Measurements from ENCODE around the gene PIGP.
A peak's percentile ranks its signal among the peaks of the same experiment; 100 is the strongest.
"Not testable (repeated sequence)": the region's sequence is repeated elsewhere in the genome, so short reads cannot be mapped to it uniquely, and the experiment has no call there.

Gene PIGP

GRCh38 chr21:37041706-37042271 lies 31.1 kb downstream of the PIGP start:
- no peak for DNase-seq (ENCODE audit: low spot score)

GRCh38 chr21:37040212-37040611 lies 32.7 kb downstream of the PIGP start:
- no peak for DNase-seq (ENCODE audit: low spot score)

GRCh38 chr21:37039411-37040075 lies 33.3 kb downstream of the PIGP start:
- DNase-seq (ENCODE audit: low spot score): no peak

GRCh38 chr21:37036177-37036576 lies 36.7 kb downstream of the PIGP start:
- DNase-seq (ENCODE audit: low spot score): no peak

- DNase-seq (ENCODE audit: low spot score): not testable (repeated sequence)
Measured at GRCh38 chr21:37034394-37034793, 38.5 kb downstream of the PIGP start.

DNA sequence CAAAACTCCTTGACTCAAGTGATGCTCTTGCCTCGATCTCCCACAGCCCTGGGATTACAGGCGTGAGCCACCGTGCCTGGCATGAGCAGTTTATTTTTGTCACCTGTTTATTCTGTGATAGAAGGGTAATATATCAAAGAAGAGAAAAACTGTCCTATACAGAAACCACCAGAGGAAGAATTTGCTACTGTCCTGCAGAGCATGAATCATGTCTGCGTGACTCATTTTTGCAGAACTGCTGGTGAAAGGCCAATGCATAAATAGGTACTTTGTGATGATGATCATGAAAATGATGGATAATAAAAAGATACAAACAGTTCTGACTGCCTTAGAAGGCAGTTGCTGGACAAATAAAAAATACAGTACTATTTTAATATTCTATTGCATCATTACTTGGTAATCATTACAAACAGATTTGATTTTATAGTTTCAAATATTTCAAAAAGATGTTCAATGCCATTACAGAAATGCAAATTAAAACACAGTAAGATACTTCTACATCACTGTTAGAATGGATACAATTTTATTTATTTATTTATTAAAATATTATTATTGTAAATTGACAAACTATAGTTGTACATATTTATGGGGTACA lies 39.9 kb downstream of the PIGP start:
- peak; percentile 50 for DNase-seq (ENCODE audit: low spot score)

GRCh38 chr21:37032293-37032692 lies 40.6 kb downstream of the PIGP start:
- DNase-seq (ENCODE audit: low spot score): no peak

- DNase-seq (ENCODE audit: low spot score): no peak
Measured at GRCh38 chr21:37030864-37031263, 42.0 kb downstream of the PIGP start.

DNA sequence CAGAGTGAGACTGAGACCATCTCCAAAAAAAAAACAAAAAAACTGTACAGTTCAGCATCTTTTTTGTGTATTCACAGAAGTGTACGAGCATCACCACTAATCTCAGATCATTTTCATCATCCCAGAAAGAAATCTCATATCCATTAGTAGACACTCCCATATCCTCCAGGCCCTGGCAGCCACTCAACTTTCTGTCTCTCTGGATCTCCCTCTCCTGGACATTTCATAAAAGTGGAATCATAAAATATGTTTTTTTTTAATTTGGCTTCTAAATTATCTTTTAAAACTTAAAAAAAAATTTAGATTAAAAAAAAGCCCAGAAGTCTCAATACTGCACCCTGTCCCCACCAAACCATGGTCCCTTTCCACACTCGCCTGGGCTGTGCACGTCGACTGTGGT lies 44.3 kb downstream of the PIGP start:
- no peak for DNase-seq (ENCODE audit: low spot score)

- DNase-seq (ENCODE audit: low spot score): no peak
Measured at GRCh38 chr21:37026499-37026898, 46.4 kb downstream of the PIGP start.

DNA sequence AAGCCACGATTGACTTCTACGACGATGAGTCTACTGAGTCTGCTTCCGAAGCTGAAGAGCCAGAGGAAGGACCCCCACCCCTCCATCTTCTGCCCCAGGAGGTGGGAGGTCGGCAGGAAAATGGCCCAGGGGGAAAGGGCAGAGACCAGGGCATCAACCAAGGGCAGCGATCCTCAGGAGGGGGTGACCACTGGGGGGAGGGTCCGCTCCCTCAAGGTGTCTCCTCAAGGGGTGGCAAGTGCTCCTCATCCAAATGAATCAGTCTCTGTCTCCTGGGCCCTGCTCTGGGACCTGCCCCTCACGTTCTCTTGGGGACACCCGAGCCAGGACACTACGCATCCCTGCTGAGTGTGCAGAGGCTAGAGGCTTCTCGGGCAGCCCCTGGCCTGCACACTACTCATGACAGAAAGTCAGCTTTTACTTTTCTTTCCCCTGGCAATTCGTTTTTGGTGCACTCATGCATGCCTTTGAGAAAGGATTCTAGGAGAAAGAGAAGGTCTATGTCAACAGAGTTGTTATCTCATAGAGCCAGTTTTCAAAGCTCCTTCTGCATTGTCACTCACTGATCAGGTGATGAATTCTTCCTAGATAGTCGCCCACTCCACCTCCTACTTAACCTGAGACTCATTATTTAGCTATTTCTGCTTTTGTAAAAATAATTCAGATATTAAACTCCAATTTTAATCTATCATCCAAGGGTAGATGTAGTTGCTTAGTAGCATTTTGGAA lies 54.8 kb downstream of the PIGP start:
- no peak for DNase-seq (ENCODE audit: low spot score)

Data from hepatic stellate cell (primary cell).